Choroid plexus epithelial cell (primary cell): Measurements from ENCODE around the gene DUOX1.

Source experiments
- DNase-seq: peaks from one replicate; pipeline ENCODE4 v3.0.0-alpha.2; 2010; ENCODE audit warnings: low read depth
- H3K4me3 ChIP-seq: 2 replicates; pipeline ENCODE4 v1.5.1; 2011; ENCODE audit warnings: low read depth, mild to moderate bottlenecking, control low read depth, low read length, moderate library complexity
- TF ChIP-seq, protein P1 (sequence below): conservative IDR thresholded peaks from 2 replicates; pipeline ENCODE4 v1.5.1; 2011; ENCODE audit warnings: low read depth, mild to moderate bottlenecking, control low read depth, inconsistent platforms, low read length, moderate library complexity

Gene DUOX1

GRCh38 chr15:45147606-45148005 lies 17.8 kb downstream of the DUOX1 start:
- DNase-seq = no peak
- TF ChIP-seq, protein P1, sequence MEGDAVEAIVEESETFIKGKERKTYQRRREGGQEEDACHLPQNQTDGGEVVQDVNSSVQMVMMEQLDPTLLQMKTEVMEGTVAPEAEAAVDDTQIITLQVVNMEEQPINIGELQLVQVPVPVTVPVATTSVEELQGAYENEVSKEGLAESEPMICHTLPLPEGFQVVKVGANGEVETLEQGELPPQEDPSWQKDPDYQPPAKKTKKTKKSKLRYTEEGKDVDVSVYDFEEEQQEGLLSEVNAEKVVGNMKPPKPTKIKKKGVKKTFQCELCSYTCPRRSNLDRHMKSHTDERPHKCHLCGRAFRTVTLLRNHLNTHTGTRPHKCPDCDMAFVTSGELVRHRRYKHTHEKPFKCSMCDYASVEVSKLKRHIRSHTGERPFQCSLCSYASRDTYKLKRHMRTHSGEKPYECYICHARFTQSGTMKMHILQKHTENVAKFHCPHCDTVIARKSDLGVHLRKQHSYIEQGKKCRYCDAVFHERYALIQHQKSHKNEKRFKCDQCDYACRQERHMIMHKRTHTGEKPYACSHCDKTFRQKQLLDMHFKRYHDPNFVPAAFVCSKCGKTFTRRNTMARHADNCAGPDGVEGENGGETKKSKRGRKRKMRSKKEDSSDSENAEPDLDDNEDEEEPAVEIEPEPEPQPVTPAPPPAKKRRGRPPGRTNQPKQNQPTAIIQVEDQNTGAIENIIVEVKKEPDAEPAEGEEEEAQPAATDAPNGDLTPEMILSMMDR = no peak
- no peak overlapping the region for H3K4me3 ChIP-seq

- H3K4me3 ChIP-seq = no peak overlapping the region
- TF ChIP-seq, protein P1 = no peak
- DNase-seq = no peak
Measured at GRCh38 chr15:45148076-45149059, 18.6 kb downstream of the DUOX1 start.

- DNase-seq = no peak
Measured at GRCh38 chr15:45149060-45149459, 19.3 kb downstream of the DUOX1 start.

DNA sequence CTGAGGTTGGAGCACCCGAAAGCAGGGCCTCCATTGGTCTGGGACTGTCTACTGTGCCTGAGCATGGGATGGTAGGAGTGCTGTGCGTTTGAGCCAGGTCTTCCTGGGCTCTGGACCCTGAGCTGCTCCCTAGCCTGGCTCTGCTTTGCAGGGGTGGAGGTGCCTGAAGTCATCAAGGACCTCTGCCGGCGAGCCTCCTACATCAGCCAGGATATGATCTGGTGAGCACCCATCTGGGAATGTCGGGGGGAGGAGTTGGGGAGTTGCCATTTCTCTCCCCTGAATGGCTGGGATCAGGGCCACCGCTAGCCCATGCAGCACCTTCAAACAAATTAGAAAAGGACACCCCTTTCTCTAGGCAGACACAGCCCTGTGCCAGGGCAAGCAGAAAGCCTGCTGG lies 20.7 kb downstream of the DUOX1 start:
- TF ChIP-seq, protein P1 = no peak
- no peak for DNase-seq
- no peak overlapping the region for H3K4me3 ChIP-seq

More at GRCh38 chr15:45149060-45149459, 19.3 kb downstream of the DUOX1 start:
- H3K4me3 ChIP-seq = no peak overlapping the region
- TF ChIP-seq, protein P1 = no peak

GRCh38 chr15:45150997-45151396 lies 21.2 kb downstream of the DUOX1 start:
- no peak for DNase-seq
- TF ChIP-seq, protein P1 = no peak

GRCh38 chr15:45151998-45152828 lies 22.4 kb downstream of the DUOX1 start:
- no peak overlapping the region for H3K4me3 ChIP-seq
- DNase-seq = no peak
- TF ChIP-seq, protein P1 = no peak

More at GRCh38 chr15:45150997-45151396, 21.2 kb downstream of the DUOX1 start:
- no peak overlapping the region for H3K4me3 ChIP-seq
